PC-9 (cell line): ENCODE measurements around the gene HSF4.

Source experiments
- CTCF ChIP-seq: fragments of 200-600 bp; sonication (generic); conservative IDR thresholded peaks from 2 replicates; pipeline ENCODE4 v1.6.1; 2017; ENCODE audit warnings: mixed run types, antibody characterized with exemption, mild to moderate bottlenecking, moderate library complexity
- EZH2 ChIP-seq: fragments of 200-600 bp; sonication (generic); IDR thresholded peaks from 2 replicates; pipeline ENCODE4 v1.8.0; 2017; ENCODE audit warnings: antibody characterized with exemption, low read depth

- TF ChIP-seq CTCF (no peak), EZH2 (no peak)
Measured at GRCh38 chr16:67215706-67216105, 51.2 kb downstream of the HSF4 start.
